HepG2 (cell line): Measurements from ENCODE around the gene MBD3. TPM values are rescaled to one million over a fixed set of nuclear protein-coding genes. Genes with fewer than 3 reads are reported as not detected.

Source experiments
- AFF4 ChIP-seq: sonication (generic); formaldehyde crosslinking; IDR thresholded peaks from 2 replicates; pipeline ENCODE4 v1.4.0; 2020; ENCODE audit warnings: missing genetic modification reagents
- ARHGAP35 ChIP-seq: sonication (generic); formaldehyde crosslinking; IDR thresholded peaks from 2 replicates; pipeline ENCODE4 v1.9.0; 2022; ENCODE audit warnings: mild to moderate bottlenecking, inconsistent platforms, moderate library complexity, missing genetic modification reagents, borderline replicate concordance
- ARNT ChIP-seq: fragments of 450-650 bp; IDR thresholded peaks from 2 replicates; pipeline ENCODE4 v1.6.1; 2017
- DBP ChIP-seq: sonication (generic); formaldehyde crosslinking; IDR thresholded peaks from 2 replicates; pipeline ENCODE4 v1.4.0; 2020; ENCODE audit warnings: missing genetic modification reagents; ENCODE audit errors: not compliant biosample characterization
- FOXA1 ChIP-seq, 2 experiments: fragments of 450-650 bp in 1 of 2; sonication (generic) in 1 of 2; formaldehyde crosslinking in 1 of 2; IDR thresholded peaks; 2 replicates each; pipeline versions ENCODE4 v1.4.0 to v1.6.1; 2016 to 2020; ENCODE audit warnings: missing genetic modification reagents in 1 of 2
- HNF4A ChIP-seq: sonication (generic); formaldehyde crosslinking; IDR thresholded peaks from 2 replicates; pipeline ENCODE4 v1.4.0; 2020; ENCODE audit warnings: missing genetic modification reagents
- HNF4G ChIP-seq, 2 experiments: sonication (generic) in 1 of 2; formaldehyde crosslinking in 1 of 2; IDR thresholded peaks; 2 replicates each; pipeline versions ENCODE4 v1.4.0 to v1.6.1; 2011 to 2020; ENCODE audit warnings: borderline replicate concordance in 2 of 2, low read depth in 2 of 2, mild to moderate bottlenecking in 2 of 2, low read length in 1 of 2, missing genetic modification reagents in 1 of 2, moderate library complexity in 1 of 2
- IKZF5 ChIP-seq: IDR thresholded peaks from 2 replicates; pipeline ENCODE4 v1.6.1; 2018; ENCODE audit warnings: missing genetic modification reagents, mild to moderate bottlenecking, missing compliant biosample characterization
- KDM5B ChIP-seq: sonication (generic); formaldehyde crosslinking; IDR thresholded peaks from 2 replicates; pipeline ENCODE4 v1.4.0; 2020; ENCODE audit warnings: missing genetic modification reagents, mild to moderate bottlenecking, borderline replicate concordance
- MAFG ChIP-seq: sonication (generic); formaldehyde crosslinking; IDR thresholded peaks from 2 replicates; pipeline ENCODE4 v1.5.1; 2020; ENCODE audit warnings: mild to moderate bottlenecking, missing genetic modification reagents
- MEIS2 ChIP-seq: sonication (generic); formaldehyde crosslinking; IDR thresholded peaks from 2 replicates; pipeline ENCODE4 v1.9.0; 2021; ENCODE audit warnings: mild to moderate bottlenecking, missing genetic modification reagents
- NR1H2 ChIP-seq: sonication (generic); formaldehyde crosslinking; IDR thresholded peaks from 2 replicates; pipeline ENCODE4 v1.8.1; 2022; ENCODE audit warnings: low read depth, missing genetic modification reagents, borderline replicate concordance
- PITX1 ChIP-seq: sonication (generic); formaldehyde crosslinking; IDR thresholded peaks from 2 replicates; pipeline ENCODE4 v1.5.1; 2020; ENCODE audit warnings: mild to moderate bottlenecking, missing genetic modification reagents
- POLR2AphosphoS5 ChIP-seq: IDR thresholded peaks from 2 replicates; pipeline ENCODE4 v1.6.1; 2012; ENCODE audit warnings: low read depth, low read length
- RCOR2 ChIP-seq: IDR thresholded peaks from 2 replicates; pipeline ENCODE4 v1.6.1; 2016; ENCODE audit warnings: missing biosample characterization, missing genetic modification reagents
- SKI ChIP-seq: fragments of 450-650 bp; IDR thresholded peaks from one replicate; pipeline ENCODE4 v1.6.1; 2018; ENCODE audit warnings: mild to moderate bottlenecking; ENCODE audit not compliant: partially characterized antibody
- STAG1 ChIP-seq: sonication (generic); formaldehyde crosslinking; IDR thresholded peaks from 2 replicates; pipeline ENCODE4 v1.4.0; 2020; ENCODE audit warnings: missing genetic modification reagents
- TAF1 ChIP-seq: sonication (generic); formaldehyde crosslinking; IDR thresholded peaks from 2 replicates; pipeline ENCODE4 v1.4.0; 2020; ENCODE audit warnings: missing genetic modification reagents
- TERF1 ChIP-seq: sonication (generic); formaldehyde crosslinking; IDR thresholded peaks from 2 replicates; pipeline ENCODE4 v1.8.0; 2022; ENCODE audit warnings: mild to moderate bottlenecking, missing genetic modification reagents, moderate library complexity
- THAP11 ChIP-seq: IDR thresholded peaks from 2 replicates; pipeline ENCODE4 v1.6.1; 2016; ENCODE audit warnings: missing biosample characterization, missing genetic modification reagents
- THAP8 ChIP-seq: sonication (generic); formaldehyde crosslinking; IDR thresholded peaks from 2 replicates; pipeline ENCODE4 v1.5.1; 2020; ENCODE audit warnings: missing genetic modification reagents, mild to moderate bottlenecking, borderline replicate concordance
- ZNF17 ChIP-seq: sonication (generic); formaldehyde crosslinking; IDR thresholded peaks from 2 replicates; pipeline ENCODE4 v1.5.0; 2020; ENCODE audit warnings: mild to moderate bottlenecking, missing genetic modification reagents
- ZNF234 ChIP-seq: sonication (generic); formaldehyde crosslinking; conservative IDR thresholded peaks from 2 replicates; pipeline ENCODE4 v1.5.1; 2020; ENCODE audit warnings: mild to moderate bottlenecking, missing genetic modification reagents
- ZNF263 ChIP-seq: sonication (generic); formaldehyde crosslinking; IDR thresholded peaks from 2 replicates; pipeline ENCODE4 v1.4.0; 2020; ENCODE audit warnings: missing genetic modification reagents
- ZNF777 ChIP-seq: sonication (generic); formaldehyde crosslinking; IDR thresholded peaks from 2 replicates; pipeline ENCODE4 v1.4.0; 2020; ENCODE audit warnings: missing genetic modification reagents
- polyA plus RNA-seq, 8 experiments: library from polyadenylated mRNA; depleted of rRNA in 3 of 8; stranded (reverse) in 7 of 8; unstranded in 1 of 8; fragments of >200 nt; fragmentation: Illumina TruSeq in 4 of 8; extraction: Trizol in 4 of 8; gene quantifications; 2 replicates each; pipeline versions ENCODE4 v1.2.1 to v1.2.3, GENCODE V29; 2011 to 2016; ENCODE audit warnings: low read depth in 4 of 8, missing spikeins in 1 of 8, mixed read lengths in 1 of 8; ENCODE audit not compliant: insufficient read depth in 1 of 8
- total RNA-seq, 5 experiments: library from RNA; depleted of rRNA; stranded (reverse); fragments of >200 nt; fragmentation: Illumina TruSeq; extraction: Trizol; gene quantifications; 2 replicates each; pipeline ENCODE4 v1.2.3, GENCODE V29; 2016; ENCODE audit warnings: low read depth in 1 of 5

The MBD3 gene
- total and polyA plus RNA-seq, 2 of the 13 experiments (the other 11 are each of a cell fraction or from before 2014, with no cell fraction given): 21.2 to 76.9 TPM

- TF ChIP-seq HNF4G (IDR thresholded peaks at IDR 0.05; ENCODE audit: borderline replicate concordance, low read depth, low read length): peak; percentile 62
- TF ChIP-seq HNF4G (CRISPR knock-in tag; IDR thresholded peaks at IDR 0.05; ENCODE audit: borderline replicate concordance, low read depth): no peak; the same call in 1 of the 2 replicates
- TF ChIP-seq MEIS2 (CRISPR knock-in tag): no peak
- TF ChIP-seq FOXA1 (IDR thresholded peaks at IDR 0.05): no peak
- TF ChIP-seq FOXA1 (CRISPR knock-in tag; IDR thresholded peaks at IDR 0.05): no peak
- no peak for TF ChIP-seq ARHGAP35
- TF ChIP-seq MAFG (CRISPR knock-in tag): no peak
- no peak for TF ChIP-seq KDM5B (CRISPR knock-in tag)
- TF ChIP-seq ZNF17: no peak
- no peak for TF ChIP-seq ZNF263 (CRISPR knock-in tag)
- TF ChIP-seq SKI: no peak
- no peak for TF ChIP-seq TAF1 (CRISPR knock-in tag)
- TF ChIP-seq AFF4 (CRISPR knock-in tag): no peak
- no peak for TF ChIP-seq STAG1 (CRISPR knock-in tag)
- 0 out of 2 replicates have a peak, but pooled peaks have one; percentile 18 for TF ChIP-seq THAP11 (CRISPR knock-in tag)
- no peak for TF ChIP-seq ZNF777 (CRISPR knock-in tag)
- TF ChIP-seq ZNF234 (CRISPR knock-in tag): no peak
- TF ChIP-seq HNF4A (CRISPR knock-in tag): peak; percentile 86
- peak; percentile 42 for TF ChIP-seq POLR2AphosphoS5
- no peak for TF ChIP-seq NR1H2 (CRISPR knock-in tag)
- TF ChIP-seq PITX1 (CRISPR knock-in tag): no peak
- TF ChIP-seq IKZF5 (CRISPR knock-in tag): no peak
- no peak for TF ChIP-seq THAP8 (CRISPR knock-in tag)
- no peak for TF ChIP-seq ARNT
- no peak for TF ChIP-seq DBP
- no peak for TF ChIP-seq RCOR2
- no peak for TF ChIP-seq TERF1
Measured at GRCh38 chr19:1587872-1588271, 4.8 kb downstream of the MBD3 start (continued).
